ENCODE data around the gene AOX1.

GRCh38 chr2:200587007-200587616 is 1.3 kb downstream of the AOX1 start:
- TF ChIP-seq, protein P1, sequence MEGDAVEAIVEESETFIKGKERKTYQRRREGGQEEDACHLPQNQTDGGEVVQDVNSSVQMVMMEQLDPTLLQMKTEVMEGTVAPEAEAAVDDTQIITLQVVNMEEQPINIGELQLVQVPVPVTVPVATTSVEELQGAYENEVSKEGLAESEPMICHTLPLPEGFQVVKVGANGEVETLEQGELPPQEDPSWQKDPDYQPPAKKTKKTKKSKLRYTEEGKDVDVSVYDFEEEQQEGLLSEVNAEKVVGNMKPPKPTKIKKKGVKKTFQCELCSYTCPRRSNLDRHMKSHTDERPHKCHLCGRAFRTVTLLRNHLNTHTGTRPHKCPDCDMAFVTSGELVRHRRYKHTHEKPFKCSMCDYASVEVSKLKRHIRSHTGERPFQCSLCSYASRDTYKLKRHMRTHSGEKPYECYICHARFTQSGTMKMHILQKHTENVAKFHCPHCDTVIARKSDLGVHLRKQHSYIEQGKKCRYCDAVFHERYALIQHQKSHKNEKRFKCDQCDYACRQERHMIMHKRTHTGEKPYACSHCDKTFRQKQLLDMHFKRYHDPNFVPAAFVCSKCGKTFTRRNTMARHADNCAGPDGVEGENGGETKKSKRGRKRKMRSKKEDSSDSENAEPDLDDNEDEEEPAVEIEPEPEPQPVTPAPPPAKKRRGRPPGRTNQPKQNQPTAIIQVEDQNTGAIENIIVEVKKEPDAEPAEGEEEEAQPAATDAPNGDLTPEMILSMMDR (IDR thresholded peaks at IDR 0.05): no peak
- TF ChIP-seq POLR2A (IDR thresholded peaks at IDR 0.05): no peak

Measured in uterus (tissue), 2 donors.